Stimulated activated CD4-positive, alpha-beta T cell treated with anti-CD3 and anti-CD28 coated beads, Interleukin-4, amount 100 ng/mL, for 48 hours (primary cell): ENCODE results near the gene LRRC15.

ENCODE experiments used
- DNase-seq, 2 donors: peaks; one replicate each; pipeline ENCODE4 v3.0.0-alpha.2; 2020; ENCODE audit warnings: low read depth in 2 of 2

Gene LRRC15

GRCh38 chr3:194384569-194385001 is 15.0 kb upstream of the LRRC15 start:
- DNase-seq: no peak

GRCh38 chr3:194384156-194384555 is 14.6 kb upstream of the LRRC15 start:
- DNase-seq: no peak

GRCh38 chr3:194383276-194383940 is 13.9 kb upstream of the LRRC15 start:
- no peak for DNase-seq

GRCh38 chr3:194382892-194383223 is 13.3 kb upstream of the LRRC15 start:
- DNase-seq: no peak

GRCh38 chr3:194382196-194382891 is 12.8 kb upstream of the LRRC15 start:
- DNase-seq: no peak

- DNase-seq: no peak
Observed at GRCh38 chr3:194381460-194381875, 11.9 kb upstream of the LRRC15 start.

- DNase-seq: no peak
Observed at GRCh38 chr3:194380326-194380725, 10.8 kb upstream of the LRRC15 start.

GRCh38 chr3:194379651-194380050 is 10.1 kb upstream of the LRRC15 start:
- no peak for DNase-seq

- DNase-seq: no peak
Observed at GRCh38 chr3:194379231-194379630, 9.7 kb upstream of the LRRC15 start.

GRCh38 chr3:194377708-194378107 is 8.2 kb upstream of the LRRC15 start:
- no peak for DNase-seq

- no peak for DNase-seq
Observed at GRCh38 chr3:194376241-194376560, 6.7 kb upstream of the LRRC15 start.

GRCh38 chr3:194375473-194376240 is 6.1 kb upstream of the LRRC15 start:
- DNase-seq: no peak

- no peak for DNase-seq
Observed at GRCh38 chr3:194374935-194375334, 5.4 kb upstream of the LRRC15 start.

- DNase-seq: no peak
Observed at GRCh38 chr3:194373899-194374298, 4.4 kb upstream of the LRRC15 start.

- no peak for DNase-seq
Observed at GRCh38 chr3:194373028-194373427, 3.5 kb upstream of the LRRC15 start.

GRCh38 chr3:194370753-194371152 is 1.2 kb upstream of the LRRC15 start:
- DNase-seq: no peak

GRCh38 chr3:194368918-194369317 is 625 bp downstream of the LRRC15 start:
- DNase-seq: no peak

- DNase-seq: no peak
Observed at GRCh38 chr3:194367992-194368841, 1.3 kb downstream of the LRRC15 start.

- DNase-seq: no peak
Observed at GRCh38 chr3:194365978-194366490, 3.5 kb downstream of the LRRC15 start.

GRCh38 chr3:194365526-194365925 is 4.0 kb downstream of the LRRC15 start:
- DNase-seq: no peak

- no peak for DNase-seq
Observed at GRCh38 chr3:194364652-194365434, 4.7 kb downstream of the LRRC15 start.
